Panc1 (cell line): Measurements from ENCODE around the gene ASB2. TPM values are rescaled to one million over a fixed set of nuclear protein-coding genes. Genes with fewer than 3 reads are reported as not detected.

Experiments
- ATAC-seq: fragments of 200-7000 bp; cut with Tn5 transposase; 2 replicates; pipeline ENCODE4 v1.9.1; 2020; ENCODE audit warnings: mild to moderate bottlenecking, moderate library complexity
- BruUV-seq: library from RNA; stranded (reverse); fragments of 400-500 nt; replicated peaks from 2 replicates; lab custom pipeline; 2021; lab: Mats Ljungman, UMichigan
- CTCF ChIA-PET: fragments of 300-600 bp; sonication (Branson Sonifier 250); formaldehyde crosslinking; loops from one replicate; lab custom pipeline; 2022; ENCODE audit warnings: antibody characterized with exemption; lab: Charles Lee
- POLR2A ChIA-PET: fragments of 300-600 bp; sonication (Branson Sonifier 250); formaldehyde crosslinking; loops from one replicate; lab custom pipeline; 2022; ENCODE audit warnings: antibody characterized with exemption; lab: Charles Lee
- DNase-seq: peaks from one replicate; pipeline ENCODE4 v3.0.0-alpha.2; 2010; ENCODE audit warnings: low read depth, low spot score
- H3K27ac ChIP-seq: 2 replicates; pipeline ENCODE4 v1.5.1; 2011; ENCODE audit warnings: mild to moderate bottlenecking, low read length, inconsistent platforms
- H3K27me3 ChIP-seq: fragments of 200-500 bp; sonication (Bioruptor generic); 2 replicates; pipeline ENCODE4 v1.6.0; 2014; ENCODE audit warnings: low read length, inconsistent platforms; ENCODE audit not compliant: control insufficient read depth, insufficient read depth
- H3K36me3 ChIP-seq: fragments of 200-500 bp; sonication (Bioruptor generic); 2 replicates; pipeline ENCODE4 v1.5.1; 2014; ENCODE audit warnings: inconsistent platforms, mild to moderate bottlenecking, low read length, moderate library complexity; ENCODE audit not compliant: control insufficient read depth, insufficient read depth
- H3K4me1 ChIP-seq: 2 replicates; pipeline ENCODE4 v1.5.1; 2011; ENCODE audit warnings: inconsistent platforms, mild to moderate bottlenecking, low read length, moderate library complexity; ENCODE audit not compliant: control insufficient read depth, insufficient read depth
- H3K4me3 ChIP-seq, 2 experiments: 2 replicates each; pipeline ENCODE4 v1.5.1; 2011 to 2012; ENCODE audit warnings: low read depth in 2 of 2, low read length in 2 of 2, mild to moderate bottlenecking in 2 of 2, inconsistent platforms in 1 of 2, moderate library complexity in 1 of 2
- H3K9me3 ChIP-seq: fragments of 200-500 bp; sonication (Bioruptor generic); 2 replicates; pipeline ENCODE4 v1.5.1; 2014; ENCODE audit warnings: low read depth, mild to moderate bottlenecking, inconsistent platforms, low read length, moderate library complexity; ENCODE audit not compliant: control insufficient read depth, insufficient read depth
- CTCF ChIP-seq: fragments of 450-650 bp; IDR thresholded peaks from 2 replicates; pipeline ENCODE4 v1.5.1; 2017; ENCODE audit warnings: mild to moderate bottlenecking
- POLR2AphosphoS5 ChIP-seq: IDR thresholded peaks from 2 replicates; pipeline ENCODE4 v1.6.1; 2012; ENCODE audit warnings: mild to moderate bottlenecking, low read depth, low read length, moderate library complexity
- SIN3A ChIP-seq: IDR thresholded peaks from 2 replicates; pipeline ENCODE4 v1.6.1; 2012; ENCODE audit warnings: low read depth, mild to moderate bottlenecking, low read length, moderate library complexity, borderline replicate concordance; ENCODE audit not compliant: insufficient read depth
- TCF7L2 ChIP-seq: IDR thresholded peaks from 2 replicates; pipeline ENCODE4 v1.6.1; 2011; ENCODE audit warnings: mild to moderate bottlenecking, low read depth, low read length, inconsistent platforms
- in situ Hi-C: cut with HindIII; loops from 2 replicates; pipeline ENCODE4 v1.10.0; 2016; ENCODE audit warnings: low sequenced_read_pairs, low pct_unique_long_range_greater_than_20kb
- intact Hi-C: fragments of 100-400 bp; cut with micrococcal nuclease; formaldehyde crosslinking; loops from one replicate; pipeline ENCODE4 v1.10.0; 2022; ENCODE audit not compliant: unreplicated experiment
- total RNA-seq: library from RNA; stranded (reverse); gene quantifications from one replicate; pipeline ENCODE4 v1.2.1, GENCODE V29; 2021; ENCODE audit not compliant: unreplicated experiment
- TF ChIP-seq, protein P1 (sequence below), 2 experiments: IDR thresholded peaks; 2 replicates each; pipeline ENCODE4 v1.6.1; 2011 to 2012; ENCODE audit warnings: low read depth in 2 of 2, control low read depth in 1 of 2, low read length in 1 of 2, mild to moderate bottlenecking in 1 of 2, moderate library complexity in 1 of 2; ENCODE audit not compliant: insufficient read depth in 1 of 2

ASB2 gene
- total RNA-seq, 1 experiment from 2014 or later = 0.28 TPM

DNA sequence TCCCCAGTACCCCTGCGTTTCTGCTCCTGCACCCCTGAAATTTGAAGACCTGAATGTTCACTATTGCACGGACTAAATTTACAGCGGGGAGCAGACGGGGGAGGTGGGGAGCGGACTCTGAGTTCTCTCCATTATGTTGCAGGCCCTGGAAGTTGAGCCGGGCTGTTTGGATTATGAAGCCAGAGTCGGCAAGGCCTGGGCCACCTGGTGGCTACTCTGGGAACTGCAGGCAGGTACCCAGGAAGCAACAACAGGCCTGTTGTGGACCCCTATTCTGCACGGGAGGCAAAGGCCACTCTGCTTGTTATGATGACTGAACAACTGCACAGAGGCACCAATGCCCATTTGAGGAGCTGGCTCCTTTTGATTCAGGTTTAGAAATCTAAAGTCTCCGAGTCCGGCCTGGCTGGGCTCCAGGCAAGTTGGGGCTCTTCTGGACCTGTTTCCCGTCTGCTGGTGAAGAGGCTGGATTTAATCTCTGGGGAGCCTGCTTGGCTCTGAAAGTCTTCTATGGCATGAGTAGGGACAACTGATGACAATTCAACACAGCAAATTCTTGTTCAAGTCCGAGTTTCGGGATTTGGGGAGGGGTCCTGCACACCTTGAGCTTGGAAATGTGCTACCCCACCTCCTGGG, 83.3 kb downstream of the ASB2 start:
- H3K9me3 ChIP-seq = no peaks in the 10 kb centered on the region
- intact Hi-C loops = loop anchor here (2.0 to 5.0 kb wide), 2 partner anchors 151 to 244 kb away; no protein-coding TSS in a partner anchor
- no peaks in the 10 kb centered on the region for H3K36me3 ChIP-seq
- peak; percentile 91 for TF ChIP-seq CTCF
- TF ChIP-seq, protein P1, sequence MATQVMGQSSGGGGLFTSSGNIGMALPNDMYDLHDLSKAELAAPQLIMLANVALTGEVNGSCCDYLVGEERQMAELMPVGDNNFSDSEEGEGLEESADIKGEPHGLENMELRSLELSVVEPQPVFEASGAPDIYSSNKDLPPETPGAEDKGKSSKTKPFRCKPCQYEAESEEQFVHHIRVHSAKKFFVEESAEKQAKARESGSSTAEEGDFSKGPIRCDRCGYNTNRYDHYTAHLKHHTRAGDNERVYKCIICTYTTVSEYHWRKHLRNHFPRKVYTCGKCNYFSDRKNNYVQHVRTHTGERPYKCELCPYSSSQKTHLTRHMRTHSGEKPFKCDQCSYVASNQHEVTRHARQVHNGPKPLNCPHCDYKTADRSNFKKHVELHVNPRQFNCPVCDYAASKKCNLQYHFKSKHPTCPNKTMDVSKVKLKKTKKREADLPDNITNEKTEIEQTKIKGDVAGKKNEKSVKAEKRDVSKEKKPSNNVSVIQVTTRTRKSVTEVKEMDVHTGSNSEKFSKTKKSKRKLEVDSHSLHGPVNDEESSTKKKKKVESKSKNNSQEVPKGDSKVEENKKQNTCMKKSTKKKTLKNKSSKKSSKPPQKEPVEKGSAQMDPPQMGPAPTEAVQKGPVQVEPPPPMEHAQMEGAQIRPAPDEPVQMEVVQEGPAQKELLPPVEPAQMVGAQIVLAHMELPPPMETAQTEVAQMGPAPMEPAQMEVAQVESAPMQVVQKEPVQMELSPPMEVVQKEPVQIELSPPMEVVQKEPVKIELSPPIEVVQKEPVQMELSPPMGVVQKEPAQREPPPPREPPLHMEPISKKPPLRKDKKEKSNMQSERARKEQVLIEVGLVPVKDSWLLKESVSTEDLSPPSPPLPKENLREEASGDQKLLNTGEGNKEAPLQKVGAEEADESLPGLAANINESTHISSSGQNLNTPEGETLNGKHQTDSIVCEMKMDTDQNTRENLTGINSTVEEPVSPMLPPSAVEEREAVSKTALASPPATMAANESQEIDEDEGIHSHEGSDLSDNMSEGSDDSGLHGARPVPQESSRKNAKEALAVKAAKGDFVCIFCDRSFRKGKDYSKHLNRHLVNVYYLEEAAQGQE (IDR thresholded peaks at IDR 0.05; ENCODE audit: insufficient read depth in 1 of 2, low read depth in 2 of 2, low read length in 1 of 2) = no peak
- in situ Hi-C loops = no loop called here
- no TSS peak for BruUV-seq
- H3K27ac ChIP-seq = no peak overlapping the region
- H3K4me3 ChIP-seq = no peak overlapping the region
- H3K4me1 ChIP-seq = no peaks in the 10 kb centered on the region
- CTCF ChIA-PET = no interaction called here
- peak; percentile 41 for DNase-seq
- POLR2A ChIA-PET = no interaction called here
- peak; percentile 87 for ATAC-seq
- H3K27me3 ChIP-seq = no peaks in the 10 kb centered on the region

GRCh38 chr14:93892505-93892839, 83.9 kb downstream of the ASB2 start:
- no peaks in the 10 kb centered on the region for H3K36me3 ChIP-seq
- intact Hi-C loops = loop anchor here (2.0 to 5.0 kb wide), 2 partner anchors 150 to 244 kb away; no protein-coding TSS in a partner anchor
- ChIA-PET CTCF (no interaction called here), POLR2A (no interaction called here)
- TF ChIP-seq POLR2AphosphoS5 (no peak), SIN3A (no peak), TCF7L2 (no peak), CTCF (no peak)
- TF ChIP-seq, protein P1 (IDR thresholded peaks at IDR 0.05; ENCODE audit: insufficient read depth in 1 of 2, low read depth in 2 of 2, low read length in 1 of 2) = no peak
- no TSS peak for BruUV-seq
- no peaks in the 10 kb centered on the region for H3K27me3 ChIP-seq
- no peaks in the 10 kb centered on the region for H3K4me1 ChIP-seq
- no peak overlapping the region for H3K4me3 ChIP-seq
- ATAC-seq = no peak
- no peak overlapping the region for H3K27ac ChIP-seq
- no peaks in the 10 kb centered on the region for H3K9me3 ChIP-seq
- DNase-seq = no peak
- in situ Hi-C loops = no loop called here
